PC-3 (cell line): Measurements from ENCODE around the gene PLA2G4F. TPM values are rescaled to one million over a fixed set of nuclear protein-coding genes. Genes with fewer than 3 reads are reported as not detected.

Source experiments
- ATAC-seq: fragments of 200-7000 bp; cut with Tn5 transposase; 2 replicates; pipeline ENCODE4 v1.9.1; 2020; ENCODE audit warnings: mild to moderate bottlenecking, moderate library complexity
- BruUV-seq: library from RNA; stranded (reverse); fragments of 400-500 nt; replicated peaks from 2 replicates; lab custom pipeline; 2021; lab: Mats Ljungman, UMichigan
- CTCF ChIA-PET: fragments of 300-600 bp; sonication (Branson Sonifier 250); formaldehyde crosslinking; loops from one replicate; lab custom pipeline; 2022; ENCODE audit warnings: antibody characterized with exemption; lab: Charles Lee
- POLR2A ChIA-PET: fragments of 300-600 bp; sonication (Branson Sonifier 250); formaldehyde crosslinking; loops from one replicate; lab custom pipeline; 2022; ENCODE audit warnings: antibody characterized with exemption; ENCODE audit not compliant: unreplicated experiment; lab: Charles Lee
- DNase-seq: peaks from one replicate; pipeline ENCODE4 v3.0.0-alpha.2; 2015
- H2AFZ ChIP-seq: fragments of 300-600 bp; sonication (generic); 2 replicates; pipeline ENCODE4 v1.6.0; 2016; ENCODE audit warnings: antibody characterized with exemption, low read length
- H3F3A ChIP-seq: fragments of 300-600 bp; sonication (generic); one replicate; pipeline ENCODE4 v1.6.0; 2017; ENCODE audit warnings: antibody characterized with exemption, low read length, control low read depth, mild to moderate bottlenecking; ENCODE audit not compliant: unreplicated experiment
- H3K27ac ChIP-seq: fragments of 300-600 bp; sonication (generic); 2 replicates; pipeline ENCODE4 v1.5.1; 2016; ENCODE audit warnings: mild to moderate bottlenecking, low read length
- H3K27me3 ChIP-seq: fragments of 300-600 bp; sonication (generic); 2 replicates; pipeline ENCODE4 v1.6.1; 2016; ENCODE audit warnings: low read length, mixed read lengths
- H3K36me3 ChIP-seq: fragments of 300-600 bp; sonication (generic); 2 replicates; pipeline ENCODE4 v1.6.1; 2016; ENCODE audit warnings: low read depth, mixed run types, low read length, mixed read lengths
- H3K4me1 ChIP-seq: fragments of 300-600 bp; sonication (generic); 2 replicates; pipeline ENCODE4 v1.5.1; 2016; ENCODE audit warnings: low read length; ENCODE audit not compliant: insufficient read depth
- H3K4me2 ChIP-seq: fragments of 300-600 bp; sonication (generic); 2 replicates; pipeline ENCODE4 v1.6.0; 2016; ENCODE audit warnings: low read length
- H3K4me3 ChIP-seq: fragments of 300-600 bp; sonication (generic); 2 replicates; pipeline ENCODE4 v1.5.1; 2016; ENCODE audit warnings: mild to moderate bottlenecking, low read length, mixed read lengths
- H3K79me2 ChIP-seq: fragments of 300-600 bp; sonication (generic); 2 replicates; pipeline ENCODE4 v1.6.1; 2017; ENCODE audit warnings: low read length, mixed read lengths
- H3K9ac ChIP-seq: fragments of 300-600 bp; sonication (generic); 2 replicates; pipeline ENCODE4 v1.6.0; 2016; ENCODE audit warnings: mild to moderate bottlenecking, low read length
- H3K9me2 ChIP-seq: fragments of 300-600 bp; sonication (generic); replicated peaks from 2 replicates; pipeline ENCODE4 v1.6.1; 2016; ENCODE audit warnings: mixed run types, low read length, mixed read lengths
- H3K9me3 ChIP-seq: fragments of 300-600 bp; sonication (generic); 2 replicates; pipeline ENCODE4 v1.6.1; 2016; ENCODE audit warnings: low read length, mixed read lengths
- H4K20me1 ChIP-seq: fragments of 300-600 bp; sonication (generic); 2 replicates; pipeline ENCODE4 v1.6.1; 2016; ENCODE audit warnings: low read length, mixed read lengths
- EZH2phosphoT487 ChIP-seq: fragments of 300-600 bp; sonication (generic); IDR thresholded peaks from 2 replicates; pipeline ENCODE4 v1.6.1; 2018; ENCODE audit warnings: mild to moderate bottlenecking, antibody characterized with exemption, low read length, borderline replicate concordance
- intact Hi-C: fragments of 100-400 bp; cut with micrococcal nuclease; formaldehyde crosslinking; loops from 2 replicates; pipeline ENCODE4 v1.9.0; 2023
- total RNA-seq: library from RNA; depleted of rRNA; stranded (reverse); fragments of >200 nt; gene quantifications from 2 replicates; pipeline ENCODE4 v1.2.3, GENCODE V29; 2014
- TF ChIP-seq, protein P1 (sequence below): fragments of 300-600 bp; sonication (generic); conservative IDR thresholded peaks from 2 replicates; pipeline ENCODE4 v1.5.1; 2017; ENCODE audit warnings: antibody characterized with exemption, low read depth, mild to moderate bottlenecking, low read length

Gene PLA2G4F
- total RNA-seq, 1 experiment from 2014 or later, result 5.8 TPM

DNA sequence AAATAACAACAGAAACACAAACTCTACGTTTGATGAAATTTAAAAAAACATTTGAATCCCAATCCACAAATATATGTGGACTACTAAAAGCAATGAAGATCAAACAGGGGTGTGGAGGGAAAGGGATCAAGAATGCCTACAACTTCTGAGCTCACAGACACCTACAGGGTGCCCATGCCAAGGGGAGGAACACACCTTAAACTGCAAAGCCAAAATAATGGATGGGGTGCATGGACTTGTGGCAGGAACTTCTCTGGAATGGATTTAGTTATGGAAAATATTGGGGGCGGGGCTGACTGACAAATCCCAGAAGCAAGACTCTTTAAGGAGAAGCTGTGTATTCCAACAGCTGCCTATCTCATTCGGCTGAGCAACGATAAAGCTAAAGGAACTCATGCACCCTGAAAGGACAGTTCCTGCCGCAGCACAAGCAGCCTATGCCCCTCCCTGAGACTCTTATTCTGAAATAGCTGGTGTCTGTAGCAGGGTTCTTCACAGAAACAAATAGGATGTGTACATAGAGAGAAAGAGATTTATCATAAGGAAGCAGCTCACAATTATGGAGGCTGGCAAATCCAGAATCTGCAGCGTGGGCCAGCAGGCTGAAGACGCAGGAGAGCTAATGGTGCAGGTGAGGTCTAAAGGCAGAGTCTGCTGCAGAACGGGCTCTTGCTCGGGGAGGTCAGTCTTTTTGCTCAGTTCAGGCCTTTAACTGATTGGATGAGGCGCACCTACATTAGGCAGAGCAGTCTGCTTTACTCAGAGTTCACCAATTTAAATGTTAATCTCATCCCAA, 37.6 kb downstream of the PLA2G4F start:
- Histone ChIP-seq H3K9ac (no peak overlapping the region), H3K27ac (no peak overlapping the region), H3K27me3 (no peaks in the 10 kb centered on the region), H3K9me2 (no peaks in the 10 kb centered on the region), H3K4me2 (peak overlapping the region; percentile 52), H2AFZ (peak overlapping the region; percentile 79), H3K79me2 (no peaks in the 10 kb centered on the region), H3K4me1 (no peaks in the 10 kb centered on the region), H3K36me3 (no peaks in the 10 kb centered on the region), H3F3A (no peaks in the 10 kb centered on the region), H4K20me1 (no peaks in the 10 kb centered on the region), H3K4me3 (peak overlapping the region; percentile 41; the same call in 1 of the 2 replicates), H3K9me3 (no peaks in the 10 kb centered on the region)
- DNase-seq, result peak; percentile 48
- BruUV-seq, result no TSS peak
- intact Hi-C loops, result no loop called here
- CTCF ChIA-PET, result no interaction called here
- TF ChIP-seq, protein P1, sequence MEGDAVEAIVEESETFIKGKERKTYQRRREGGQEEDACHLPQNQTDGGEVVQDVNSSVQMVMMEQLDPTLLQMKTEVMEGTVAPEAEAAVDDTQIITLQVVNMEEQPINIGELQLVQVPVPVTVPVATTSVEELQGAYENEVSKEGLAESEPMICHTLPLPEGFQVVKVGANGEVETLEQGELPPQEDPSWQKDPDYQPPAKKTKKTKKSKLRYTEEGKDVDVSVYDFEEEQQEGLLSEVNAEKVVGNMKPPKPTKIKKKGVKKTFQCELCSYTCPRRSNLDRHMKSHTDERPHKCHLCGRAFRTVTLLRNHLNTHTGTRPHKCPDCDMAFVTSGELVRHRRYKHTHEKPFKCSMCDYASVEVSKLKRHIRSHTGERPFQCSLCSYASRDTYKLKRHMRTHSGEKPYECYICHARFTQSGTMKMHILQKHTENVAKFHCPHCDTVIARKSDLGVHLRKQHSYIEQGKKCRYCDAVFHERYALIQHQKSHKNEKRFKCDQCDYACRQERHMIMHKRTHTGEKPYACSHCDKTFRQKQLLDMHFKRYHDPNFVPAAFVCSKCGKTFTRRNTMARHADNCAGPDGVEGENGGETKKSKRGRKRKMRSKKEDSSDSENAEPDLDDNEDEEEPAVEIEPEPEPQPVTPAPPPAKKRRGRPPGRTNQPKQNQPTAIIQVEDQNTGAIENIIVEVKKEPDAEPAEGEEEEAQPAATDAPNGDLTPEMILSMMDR, result no peak
- no peak for TF ChIP-seq EZH2phosphoT487
- ATAC-seq, result peak; percentile 92
- POLR2A ChIA-PET, result interaction anchor here (0.7 kb wide), 1 partner anchor 17 kb away, joined by 4 read pairs; no protein-coding TSS in a partner anchor

DNA sequence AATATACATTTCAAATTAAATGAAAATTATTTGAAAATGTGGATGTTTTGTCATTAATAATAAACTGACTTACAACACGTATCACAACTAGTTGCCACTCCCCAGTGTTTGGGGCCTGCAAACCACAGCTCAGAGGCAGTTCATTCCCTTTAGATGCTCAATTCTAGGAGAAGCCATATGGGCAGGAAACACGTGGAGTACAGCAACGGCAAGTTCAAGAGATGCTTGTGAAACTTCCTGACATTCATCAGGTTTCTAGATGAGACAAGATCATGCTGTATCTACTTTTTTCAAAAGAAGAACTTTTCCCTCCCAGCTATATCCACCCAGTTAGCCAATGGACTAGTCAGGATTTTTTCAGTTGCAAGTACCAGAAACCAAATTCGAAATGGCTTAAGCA, 44.5 kb downstream of the PLA2G4F start:
- Histone ChIP-seq H3K79me2 (no peaks in the 10 kb centered on the region), H3K9me2 (no peaks in the 10 kb centered on the region), H3K27ac (no peak overlapping the region), H3K4me1 (no peaks in the 10 kb centered on the region), H3K4me2 (no peak overlapping the region), H3K4me3 (no peak overlapping the region), H3K9ac (no peak overlapping the region), H4K20me1 (no peaks in the 10 kb centered on the region), H3K27me3 (no peaks in the 10 kb centered on the region), H2AFZ (no peak overlapping the region), H3K9me3 (no peaks in the 10 kb centered on the region), H3K36me3 (no peaks in the 10 kb centered on the region), H3F3A (no peaks in the 10 kb centered on the region)
- ChIA-PET CTCF (interaction anchor here (0.7 kb wide), 2 partner anchors 20 to 1272 kb away, joined by 4 to 5 read pairs; no protein-coding TSS in a partner anchor), POLR2A (no interaction called here)
- TF ChIP-seq, protein P1, result no peak
- no peak for ATAC-seq
- BruUV-seq, result no TSS peak
- intact Hi-C loops, result no loop called here
- no peak for DNase-seq

DNA sequence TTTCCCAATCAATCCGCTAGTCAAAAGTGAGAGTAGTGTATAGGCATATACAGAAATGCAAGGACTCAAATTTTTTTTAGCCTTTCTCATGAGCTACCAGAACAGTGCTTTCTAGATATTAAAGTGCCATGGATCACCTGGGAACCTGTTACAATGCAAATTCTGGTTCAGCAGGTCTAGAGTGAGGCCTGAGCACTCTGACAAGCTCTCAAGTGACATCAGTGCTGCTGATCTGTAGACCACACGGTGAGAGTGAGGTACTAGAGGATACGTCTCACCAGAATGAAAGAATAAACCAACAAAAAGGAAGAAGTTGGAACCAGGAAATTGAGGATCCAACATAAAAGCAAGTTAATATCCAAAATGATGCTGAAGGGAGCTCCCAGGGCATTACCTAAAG, 46.1 kb downstream of the PLA2G4F start:
- no peak for ATAC-seq
- H3K4me2 ChIP-seq, result no peak overlapping the region
- POLR2A ChIA-PET, result interaction anchor here (0.6 kb wide), 1 partner anchor 1443 kb away, joined by 5 read pairs; no protein-coding TSS in a partner anchor
- no peak overlapping the region for H3K9ac ChIP-seq
- no peak overlapping the region for H3K27ac ChIP-seq
- BruUV-seq, result no TSS peak
- H3K36me3 ChIP-seq, result no peaks in the 10 kb centered on the region
- H3K27me3 ChIP-seq, result no peaks in the 10 kb centered on the region
- H3F3A ChIP-seq, result no peaks in the 10 kb centered on the region
- H3K9me3 ChIP-seq, result no peaks in the 10 kb centered on the region
- no peaks in the 10 kb centered on the region for H3K79me2 ChIP-seq
- no peak overlapping the region for H2AFZ ChIP-seq
- H3K9me2 ChIP-seq, result no peaks in the 10 kb centered on the region
- H3K4me1 ChIP-seq, result no peaks in the 10 kb centered on the region
- intact Hi-C loops, result no loop called here
- DNase-seq, result no peak
- CTCF ChIA-PET, result no interaction called here
- no peaks in the 10 kb centered on the region for H4K20me1 ChIP-seq
- TF ChIP-seq EZH2phosphoT487, result no peak
- no peak overlapping the region for H3K4me3 ChIP-seq
